Right lobe of liver (tissue), 6 donors: Measurements from ENCODE around the gene ATAT1. TPM values are rescaled to one million over a fixed set of nuclear protein-coding genes. Genes with fewer than 3 reads are reported as not detected.
A peak's percentile ranks its signal among the peaks of the same experiment; 100 is the strongest.

Source experiments
- ATAC-seq, 4 donors: fragments of 200-7000 bp; cut with Tn5 transposase; one replicate each; pipeline ENCODE4 v1.9.1; 2020; ENCODE audit warnings: mild to moderate bottlenecking in 4 of 4, moderate library complexity in 4 of 4
- DNase-seq, 3 donors: peaks; one replicate each; pipeline ENCODE4 v3.0.0-alpha.2; 2020
- H3K27ac ChIP-seq, 3 donors: fragments of 200-600 bp; one replicate each; pipeline ENCODE4 v1.8.0; 2022
- H3K27me3 ChIP-seq, 2 donors: fragments of 200-600 bp; one replicate each; pipeline ENCODE4 v1.8.0; 2022
- H3K36me3 ChIP-seq, 4 donors: fragments of 200-600 bp; sonication (generic) in 1 of 4; one replicate each; pipeline versions ENCODE4 v1.5.1 to v1.8.0; 2017 to 2022; ENCODE audit warnings: control low read depth in 1 of 4
- H3K4me1 ChIP-seq, 4 donors: fragments of 200-600 bp; sonication (generic) in 1 of 4; one replicate each; pipeline versions ENCODE4 v1.5.1 to v1.8.0; 2017 to 2022; ENCODE audit warnings: control low read depth in 1 of 4
- H3K4me3 ChIP-seq, 3 donors: fragments of 200-600 bp; one replicate each; pipeline ENCODE4 v1.8.0; 2022
- H3K9me3 ChIP-seq, 4 donors: fragments of 200-600 bp; sonication (generic) in 1 of 4; one replicate each; pipeline versions ENCODE4 v1.5.1 to v1.8.0; 2017 to 2022; ENCODE audit warnings: control low read depth in 1 of 4
- POLR2A ChIP-seq: fragments of 450-650 bp; IDR thresholded peaks from one replicate; pipeline ENCODE4 v1.6.1; 2017; ENCODE audit warnings: antibody characterized with exemption, mild to moderate bottlenecking
- WGBS: methylation state at CpG from one replicate; pipeline ENCODE4 v1.1.6; 2018; ENCODE audit warnings: low coverage, low lambda C conversion rate; ENCODE audit not compliant: insufficient coverage; ENCODE audit errors: missing lambda C conversion rate; 5-methylcytosine and 5-hydroxymethylcytosine counted together
- intact Hi-C, 2 donors: fragments of 100-400 bp; cut with DNase I; formaldehyde crosslinking; loops; one replicate each; pipeline versions ENCODE4 v1.11.2 to v1.14.1; 2022
- total RNA-seq, 6 experiments: library from RNA; depleted of rRNA in 2 of 6; stranded (reverse); fragments of >200 nt in 2 of 6; fragmentation: NEBNext Ultra II Directional in 3 of 6; extraction: Animal tissue kit (Norgen Biotek cat#: 25700) in 3 of 6; gene quantifications; one replicate each; pipeline versions ENCODE4 v1.1.0 to v1.2.4, GENCODE V29; 2016 to 2023
- TF ChIP-seq, protein P1 (sequence below), 4 donors: fragments of 200-600 bp in 3 of 4; fragments of 450-650 bp in 1 of 4; IDR thresholded peaks; one replicate each; pipeline versions ENCODE4 v1.5.1 to v1.8.0; 2016 to 2022; ENCODE audit warnings: antibody characterized with exemption in 4 of 4, mild to moderate bottlenecking in 2 of 4
- donor health status: DM: no; HTN: yes; CAD: no.
- donor health status: DM: no; HTN: no; CAD: no.
- donor health status: DM: no; HTN: no; CAD: no.
- donor health status: DM: no; HTN: yes; CAD: no.
- donor health status: DM: no; HTN: yes; CAD: no.

ATAT1 gene
- total RNA-seq, 6 experiments from 2014 or later = 2.4 to 6.6 (median 4.4) TPM

DNA sequence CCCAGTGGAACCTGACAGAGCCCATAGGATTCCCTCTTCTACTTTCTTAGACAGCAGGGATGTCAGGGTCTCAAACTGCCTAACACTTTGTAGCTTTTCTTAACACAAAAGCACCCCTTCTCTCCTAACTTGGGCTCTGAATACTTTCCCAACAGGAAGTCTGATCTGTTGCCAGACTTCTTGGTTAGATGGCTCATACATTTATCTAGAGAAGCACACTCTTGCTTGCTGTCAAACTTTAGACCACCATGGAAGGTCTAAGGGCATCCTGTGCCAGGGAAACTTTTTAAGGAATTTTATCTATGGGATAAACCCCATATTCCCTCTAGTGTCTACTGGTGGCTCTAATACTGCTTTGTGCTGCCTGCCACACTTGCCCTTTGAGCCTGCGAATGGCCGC lies 17.0 kb downstream of the ATAT1 start:
- intact Hi-C loops = no loop called here
- H3K4me1 ChIP-seq = peaks cover 0 to 20% (median 6%) of the 10 kb centered on the region in 4 donors
- H3K4me3 ChIP-seq = no peak overlapping the region
- WGBS = 92% methylated on average over 2 of the region's 2 CpGs
- H3K9me3 ChIP-seq = no peaks in the 10 kb centered on the region
- H3K27me3 ChIP-seq = no peaks in the 10 kb centered on the region
- no peak for ATAC-seq
- no peak for TF ChIP-seq POLR2A
- TF ChIP-seq, protein P1, sequence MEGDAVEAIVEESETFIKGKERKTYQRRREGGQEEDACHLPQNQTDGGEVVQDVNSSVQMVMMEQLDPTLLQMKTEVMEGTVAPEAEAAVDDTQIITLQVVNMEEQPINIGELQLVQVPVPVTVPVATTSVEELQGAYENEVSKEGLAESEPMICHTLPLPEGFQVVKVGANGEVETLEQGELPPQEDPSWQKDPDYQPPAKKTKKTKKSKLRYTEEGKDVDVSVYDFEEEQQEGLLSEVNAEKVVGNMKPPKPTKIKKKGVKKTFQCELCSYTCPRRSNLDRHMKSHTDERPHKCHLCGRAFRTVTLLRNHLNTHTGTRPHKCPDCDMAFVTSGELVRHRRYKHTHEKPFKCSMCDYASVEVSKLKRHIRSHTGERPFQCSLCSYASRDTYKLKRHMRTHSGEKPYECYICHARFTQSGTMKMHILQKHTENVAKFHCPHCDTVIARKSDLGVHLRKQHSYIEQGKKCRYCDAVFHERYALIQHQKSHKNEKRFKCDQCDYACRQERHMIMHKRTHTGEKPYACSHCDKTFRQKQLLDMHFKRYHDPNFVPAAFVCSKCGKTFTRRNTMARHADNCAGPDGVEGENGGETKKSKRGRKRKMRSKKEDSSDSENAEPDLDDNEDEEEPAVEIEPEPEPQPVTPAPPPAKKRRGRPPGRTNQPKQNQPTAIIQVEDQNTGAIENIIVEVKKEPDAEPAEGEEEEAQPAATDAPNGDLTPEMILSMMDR (IDR thresholded peaks at IDR 0.05) = no peak
- DNase-seq = no peak
- no peaks in the 10 kb centered on the region for H3K36me3 ChIP-seq
- H3K27ac ChIP-seq = no peak overlapping the region

DNA sequence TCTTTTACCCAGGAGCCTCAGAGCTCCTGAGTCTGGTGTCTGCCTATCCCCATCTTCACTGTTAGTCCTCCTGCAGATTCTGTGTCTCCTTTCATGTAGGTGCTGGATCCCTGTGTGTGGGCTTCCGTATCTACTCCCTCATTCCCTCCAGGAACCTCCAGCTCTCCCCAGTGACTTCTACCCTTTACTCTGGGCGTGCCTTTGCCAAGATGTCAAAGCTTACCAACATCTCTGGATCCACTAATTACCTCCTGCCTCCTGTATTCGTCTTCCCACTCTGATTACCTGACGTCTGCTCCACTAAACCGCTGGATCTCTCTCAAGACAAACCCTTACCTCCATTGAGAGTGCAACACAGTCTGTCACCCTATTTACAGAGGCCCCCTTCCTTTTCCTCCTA lies 18.1 kb downstream of the ATAT1 start:
- WGBS = 75% methylated on average over 5 of the region's 5 CpGs
- Histone ChIP-seq H3K27ac (no peak overlapping the region), H3K4me3 (no peak overlapping the region), H3K9me3 (no peaks in the 10 kb centered on the region), H3K4me1 (peaks cover 0 to 16% (median 6%) of the 10 kb centered on the region in 4 donors), H3K36me3 (no peaks in the 10 kb centered on the region), H3K27me3 (no peaks in the 10 kb centered on the region)
- intact Hi-C loops = no loop called here
- ATAC-seq (no peak), DNase-seq (no peak)
- TF ChIP-seq, protein P1 (IDR thresholded peaks at IDR 0.05) = no peak
- TF ChIP-seq POLR2A = no peak

DNA sequence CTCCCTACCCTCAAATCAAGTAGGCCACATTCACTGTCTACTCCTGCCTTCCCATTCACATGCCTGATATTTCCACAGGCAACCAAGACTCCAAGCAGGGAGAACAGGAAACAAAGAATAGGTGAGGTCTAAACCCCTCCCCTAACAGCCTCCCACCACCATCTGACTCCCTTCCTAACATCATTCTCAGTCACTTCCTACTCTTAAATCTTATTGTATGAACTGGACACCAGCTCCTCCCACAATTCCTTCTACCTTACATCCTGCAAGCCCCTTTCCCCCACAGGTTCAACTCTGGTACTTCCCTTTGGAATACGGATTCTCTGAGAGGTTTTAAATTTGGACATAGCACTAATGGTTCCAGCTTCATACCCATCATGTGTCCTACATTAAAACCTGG lies 19.3 kb downstream of the ATAT1 start:
- 33% methylated on average over 1 of the region's 1 CpG for WGBS
- DNase-seq (no peak), ATAC-seq (no peak)
- H3K9me3 ChIP-seq = no peaks in the 10 kb centered on the region
- TF ChIP-seq POLR2A = no peak
- TF ChIP-seq, protein P1 (IDR thresholded peaks at IDR 0.05) = no peak
- H3K4me1 ChIP-seq = peaks cover 0 to 16% (median 6%) of the 10 kb centered on the region in 4 donors
- H3K27ac ChIP-seq = peak overlapping the region in 1 of 3 donors; percentile 2
- peaks cover 0 to 2% (median 0%) of the 10 kb centered on the region in 4 donors for H3K36me3 ChIP-seq
- intact Hi-C loops = no loop called here
- H3K4me3 ChIP-seq = no peak overlapping the region
- H3K27me3 ChIP-seq = no peaks in the 10 kb centered on the region

DNA sequence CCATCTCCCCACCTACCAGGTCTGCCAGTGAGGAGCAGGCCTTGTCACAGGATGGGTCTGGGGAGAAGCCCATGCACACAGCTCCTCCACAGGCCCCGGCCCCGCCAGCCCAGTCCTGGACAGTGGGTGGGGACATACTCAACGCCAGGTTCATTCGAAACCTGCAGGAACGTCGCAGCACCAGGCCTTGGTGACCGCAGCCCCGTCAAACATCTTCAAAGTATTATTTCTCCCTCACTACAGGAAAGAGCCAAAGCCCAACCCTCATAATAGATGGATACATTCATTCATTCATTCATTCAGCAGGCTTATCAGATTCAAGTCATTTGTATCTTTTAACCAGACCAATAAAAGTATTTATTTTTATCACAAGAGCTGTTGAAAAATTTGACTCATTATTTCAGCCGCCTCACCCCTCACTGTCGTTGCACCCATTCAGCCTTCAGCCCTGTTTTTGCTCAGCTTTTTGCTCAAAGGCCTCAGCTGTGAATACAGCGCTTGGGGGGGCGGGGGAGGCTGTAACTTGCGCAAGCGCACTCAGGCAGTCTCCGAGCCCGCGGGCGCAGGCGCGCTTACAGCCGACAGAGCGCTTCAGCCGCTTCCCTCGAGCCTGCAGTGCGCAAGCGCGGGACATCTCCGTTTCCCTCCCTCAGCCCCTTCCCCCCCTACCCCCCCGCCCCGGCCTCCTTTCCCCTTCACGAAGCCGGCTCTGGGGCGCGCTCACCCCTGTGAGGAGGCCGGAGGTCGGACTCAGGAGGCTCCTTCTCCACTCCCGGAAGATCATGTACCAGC lies 20.0 kb downstream of the ATAT1 start, which contains the start of gene C6orf136:
Gene C6orf136 (plus strand): TSS at position 684 of the 792 bp plus-strand sequence. CDS start 99 bp downstream, at position 783.
- Histone ChIP-seq H3K36me3 (peaks cover 0 to 9% (median 1%) of the 10 kb centered on the region in 4 donors), H3K27me3 (no peaks in the 10 kb centered on the region), H3K4me3 (peak within 1 kb of the TSS; percentile 79 to 99 (median 98)), H3K27ac (peak within 1 kb of the TSS; percentile 75 to 88 (median 87)), H3K4me1 (peaks cover 0 to 11% (median 6%) of the 10 kb centered on the region in 4 donors), H3K9me3 (no peaks in the 10 kb centered on the region)
- DNase-seq (peak; percentile 94 to 96 (median 95)), ATAC-seq (peak; percentile 88 to 92 (median 90))
- TF ChIP-seq POLR2A = no peak
- TF ChIP-seq, protein P1 (IDR thresholded peaks at IDR 0.05) = no peak
- intact Hi-C loops = no loop called here
- 12% methylated on average over 23 of the region's 37 CpGs for WGBS
